ENCODE results near the gene SREBF2.
"Not testable (repeated sequence)": the region's sequence is repeated elsewhere in the genome, so short reads cannot be mapped to it uniquely, and the experiment has no call there.

SREBF2 gene

GRCh38 chr22:41821471-41822316, 11.2 kb upstream of the SREBF2 start:
- no peak for DNase-seq (ENCODE audit: low spot score)

- peak; percentile 50 for DNase-seq (ENCODE audit: low spot score)
These were observed 10.4 kb upstream of the SREBF2 start for GRCh38 chr22:41822317-41823057.

GRCh38 chr22:41823797-41824196, 9.1 kb upstream of the SREBF2 start:
- no peak for DNase-seq (ENCODE audit: low spot score)

GRCh38 chr22:41825376-41825775, 7.5 kb upstream of the SREBF2 start:
- DNase-seq (ENCODE audit: low spot score) = peak; percentile 49

- DNase-seq (ENCODE audit: low spot score) = no peak
These were observed 6.9 kb upstream of the SREBF2 start for GRCh38 chr22:41826021-41826420.

GRCh38 chr22:41826430-41827383, 6.2 kb upstream of the SREBF2 start:
- no peak for DNase-seq (ENCODE audit: low spot score)

GRCh38 chr22:41827671-41828070, 5.2 kb upstream of the SREBF2 start:
- no peak for DNase-seq (ENCODE audit: low spot score)

- no peak for DNase-seq (ENCODE audit: low spot score)
These were observed 4.4 kb upstream of the SREBF2 start for GRCh38 chr22:41828516-41828915.

- no peak for DNase-seq (ENCODE audit: low spot score)
These were observed 2.7 kb upstream of the SREBF2 start for GRCh38 chr22:41830174-41830573.

GRCh38 chr22:41831383-41831782, 1.5 kb upstream of the SREBF2 start:
- no peak for DNase-seq (ENCODE audit: low spot score)

- DNase-seq (ENCODE audit: low spot score) = no peak
These were observed 915 bp upstream of the SREBF2 start for GRCh38 chr22:41831828-41832552.

GRCh38 chr22:41833369-41834004, 582 bp downstream of the SREBF2 start:
- peak; percentile 46 for DNase-seq (ENCODE audit: low spot score)

GRCh38 chr22:41834005-41834944, 1.4 kb downstream of the SREBF2 start:
- no peak for DNase-seq (ENCODE audit: low spot score)

- DNase-seq (ENCODE audit: low spot score) = not testable (repeated sequence)
These were observed 2.6 kb downstream of the SREBF2 start for GRCh38 chr22:41835462-41835861.

GRCh38 chr22:41836551-41836950, 3.6 kb downstream of the SREBF2 start:
- DNase-seq (ENCODE audit: low spot score) = no peak

- DNase-seq (ENCODE audit: low spot score) = no peak
These were observed 6.1 kb downstream of the SREBF2 start for GRCh38 chr22:41838842-41839618.

GRCh38 chr22:41840216-41840615, 7.3 kb downstream of the SREBF2 start:
- DNase-seq (ENCODE audit: low spot score) = no peak

GRCh38 chr22:41841085-41841712, 8.3 kb downstream of the SREBF2 start:
- no peak for DNase-seq (ENCODE audit: low spot score)
